ENCODE data around the gene JADE2. TPM values are rescaled to one million over a fixed set of nuclear protein-coding genes. Genes with fewer than 3 reads are reported as not detected.

Gene JADE2
- total and polyA plus RNA-seq, 2 donors (not counting 3 experiments of a cell fraction or from before 2014, with no cell fraction given), result 11.6 to 31.1 TPM

GRCh38 chr5:134600600-134600999, 75.1 kb downstream of the JADE2 start:
- CTCF ChIA-PET, result interaction anchor here (2.9 kb wide), 1 partner anchor 14 kb away, joined by 13 read pairs; no protein-coding TSS in a partner anchor
- no peak for FAIRE-seq
- TF ChIP-seq, protein P1, sequence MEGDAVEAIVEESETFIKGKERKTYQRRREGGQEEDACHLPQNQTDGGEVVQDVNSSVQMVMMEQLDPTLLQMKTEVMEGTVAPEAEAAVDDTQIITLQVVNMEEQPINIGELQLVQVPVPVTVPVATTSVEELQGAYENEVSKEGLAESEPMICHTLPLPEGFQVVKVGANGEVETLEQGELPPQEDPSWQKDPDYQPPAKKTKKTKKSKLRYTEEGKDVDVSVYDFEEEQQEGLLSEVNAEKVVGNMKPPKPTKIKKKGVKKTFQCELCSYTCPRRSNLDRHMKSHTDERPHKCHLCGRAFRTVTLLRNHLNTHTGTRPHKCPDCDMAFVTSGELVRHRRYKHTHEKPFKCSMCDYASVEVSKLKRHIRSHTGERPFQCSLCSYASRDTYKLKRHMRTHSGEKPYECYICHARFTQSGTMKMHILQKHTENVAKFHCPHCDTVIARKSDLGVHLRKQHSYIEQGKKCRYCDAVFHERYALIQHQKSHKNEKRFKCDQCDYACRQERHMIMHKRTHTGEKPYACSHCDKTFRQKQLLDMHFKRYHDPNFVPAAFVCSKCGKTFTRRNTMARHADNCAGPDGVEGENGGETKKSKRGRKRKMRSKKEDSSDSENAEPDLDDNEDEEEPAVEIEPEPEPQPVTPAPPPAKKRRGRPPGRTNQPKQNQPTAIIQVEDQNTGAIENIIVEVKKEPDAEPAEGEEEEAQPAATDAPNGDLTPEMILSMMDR (IDR thresholded peaks at IDR 0.05; ENCODE audit: extremely low read depth in 1 of 2, insufficient read depth in 1 of 2, low read depth in 1 of 2, low read length in 2 of 2), result no peak
- TF ChIP-seq, protein P2, sequence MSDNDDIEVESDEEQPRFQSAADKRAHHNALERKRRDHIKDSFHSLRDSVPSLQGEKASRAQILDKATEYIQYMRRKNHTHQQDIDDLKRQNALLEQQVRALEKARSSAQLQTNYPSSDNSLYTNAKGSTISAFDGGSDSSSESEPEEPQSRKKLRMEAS (IDR thresholded peaks at IDR 0.05; ENCODE audit: insufficient read depth, insufficient read length), result no peak
- no peak for TF ChIP-seq JUN (IDR thresholded peaks at IDR 0.05; ENCODE audit: borderline replicate concordance, insufficient read depth, insufficient read length, low read depth)
- TF ChIP-seq FOS (IDR thresholded peaks at IDR 0.05; ENCODE audit: borderline replicate concordance, insufficient read depth, low read length), result no peak
- TF ChIP-seq EZH2 (IDR thresholded peaks at IDR 0.05; ENCODE audit: borderline replicate concordance, low read depth, low read length, severe bottlenecking), result no peak
- TF ChIP-seq POLR2AphosphoS5 (IDR thresholded peaks at IDR 0.05; ENCODE audit: insufficient read depth, low read depth, low read length), result no peak
- TF ChIP-seq POLR2A (IDR thresholded peaks at IDR 0.05; ENCODE audit: low read depth, low read length), result no peak
- no peak for TF ChIP-seq MYC (IDR thresholded peaks at IDR 0.05; ENCODE audit: low read depth, low read length)
- no peak for TF ChIP-seq GATA2 (IDR thresholded peaks at IDR 0.05; ENCODE audit: insufficient read depth, insufficient read length, low read depth, low read length)
- POLR2A ChIA-PET, result no interaction called here
- intact Hi-C loops (cut with micrococcal nuclease) (no loop called here), dilution Hi-C loops (cut with MboI; ENCODE audit: extremely low pct_ligation_motif_present, low sequenced_read_pairs) (no loop called here)
- H3K4me2 ChIP-seq (ENCODE audit: insufficient read depth, low read length), result no peak overlapping the region
- H4K20me1 ChIP-seq (replicated peaks; ENCODE audit: control insufficient read depth, extremely low read depth, insufficient read depth, low read length), result no peaks in the 10 kb centered on the region
- no peaks in the 10 kb centered on the region for H3K79me2 ChIP-seq (ENCODE audit: control insufficient read depth, insufficient read depth, low read length)
- no peaks in the 10 kb centered on the region for H3K9me3 ChIP-seq (replicated peaks; ENCODE audit: control insufficient read depth, insufficient read depth, low read length)
- no peaks in the 10 kb centered on the region for H3K4me1 ChIP-seq (ENCODE audit: control insufficient read depth, extremely low read depth, insufficient read depth, low read length)
- no peaks in the 10 kb centered on the region for H3K9me1 ChIP-seq (replicated peaks; ENCODE audit: control insufficient read depth, extremely low read depth, insufficient read depth, low read length)
- no peak overlapping the region for H2AFZ ChIP-seq (ENCODE audit: low read depth, low read length)
- no peak overlapping the region for H3K27ac ChIP-seq (ENCODE audit: insufficient read depth, low read depth, low read length)
- no peak for DNase-seq (ENCODE audit: low read depth, low spot score)
- no peaks in the 10 kb centered on the region for H3K27me3 ChIP-seq (ENCODE audit: control insufficient read depth in 2 of 2, insufficient read depth in 2 of 2, low read length in 2 of 2)
- no peak overlapping the region for H3K9ac ChIP-seq (replicated peaks; ENCODE audit: extremely low read depth, insufficient read depth, low read length)
- peaks cover 0 to 5% of the 10 kb centered on the region in 2 experiments for H3K36me3 ChIP-seq (ENCODE audit: control insufficient read depth in 2 of 2, extremely low read depth in 1 of 2, insufficient read depth in 2 of 2, low read length in 2 of 2)
- no TSS peak for BruUV-seq (replicated peaks)
- no peak overlapping the region for H3K4me3 ChIP-seq (replicated peaks in 1 of 3; ENCODE audit: insufficient read depth in 1 of 3, low read depth in 1 of 3, low read length in 3 of 3)
